HepG2 (cell line): ENCODE data around the gene CSNK1D. TPM values are rescaled to one million over a fixed set of nuclear protein-coding genes. Genes with fewer than 3 reads are reported as not detected.

ENCODE experiments used
- ATAC-seq: fragments of 200-7000 bp; cut with Tn5 transposase; 3 replicates; pipeline ENCODE4 v1.9.1; 2020; ENCODE audit warnings: mild to moderate bottlenecking, moderate library complexity
- BruUV-seq: library from RNA; stranded (reverse); fragments of 400-500 nt; replicated peaks from 2 replicates; lab custom pipeline; 2021; lab: Mats Ljungman, UMichigan
- CTCF ChIA-PET: fragments of 300-600 bp; formaldehyde crosslinking; extraction: SDS; loops from one replicate; lab custom pipeline; 2021; ENCODE audit warnings: low total read pairs, inconsistent platforms, low intra/inter-chr PET ratio; lab: Yijun Ruan, JAX
- POLR2A ChIA-PET: fragments of 350-600 bp; sonication (Branson Sonifier 250); formaldehyde crosslinking; loops from one replicate; lab custom pipeline; 2020; ENCODE audit warnings: antibody characterized with exemption, inconsistent platforms; lab: Yijun Ruan, JAX
- DNase-seq: peaks from one replicate; pipeline ENCODE4 v3.0.0-alpha.2; 2015; ENCODE audit warnings: low spot score
- FAIRE-seq: peaks from 3 replicates; lab custom pipeline; 2011; peaks lifted over from hg19 to GRCh38; lab: Jason Lieb, UNC
- H2AFZ ChIP-seq: one replicate; pipeline ENCODE4 v1.6.1; 2011; ENCODE audit warnings: low read length, inconsistent platforms
- H3K27ac ChIP-seq: fragments of 300-600 bp; 3 replicates; pipeline ENCODE4 v1.8.0; 2011; ENCODE audit warnings: mixed run types, mild to moderate bottlenecking, mixed read lengths, low read length, inconsistent platforms; ENCODE audit not compliant: insufficient read depth; ENCODE audit errors: extremely low read length
- H3K27me3 ChIP-seq, 2 experiments: fragments of 200-600 bp in 1 of 2; 2 replicates in 1 of 2; 3 replicates in 1 of 2; pipeline versions ENCODE4 v1.6.0 to v1.8.0; 2011; ENCODE audit warnings: low read length in 2 of 2, mild to moderate bottlenecking in 2 of 2, moderate library complexity in 2 of 2, inconsistent platforms in 1 of 2; ENCODE audit not compliant: insufficient read depth in 2 of 2, control insufficient read depth in 1 of 2
- H3K36me3 ChIP-seq, 2 experiments: fragments of 200-600 bp in 1 of 2; replicated peaks in 1 of 2; 2 replicates in 1 of 2; 3 replicates in 1 of 2; pipeline versions ENCODE4 v1.5.1 to v1.8.0; 2011; ENCODE audit warnings: low read length in 2 of 2, inconsistent platforms in 1 of 2; ENCODE audit not compliant: insufficient read depth in 2 of 2, control insufficient read depth in 1 of 2
- H3K4me1 ChIP-seq: 2 replicates; pipeline ENCODE4 v1.5.1; 2012; ENCODE audit warnings: low read length, inconsistent platforms; ENCODE audit not compliant: insufficient read depth
- H3K4me2 ChIP-seq: 2 replicates; pipeline ENCODE4 v1.6.0; 2011; ENCODE audit warnings: low read depth, low read length, inconsistent platforms
- H3K4me3 ChIP-seq, 3 experiments: fragments of 200-600 bp in 1 of 3; sonication (generic), shearing (Covaris generic) in 1 of 3; replicated peaks in 1 of 3; 2 replicates each; pipeline ENCODE4 v1.5.1; 2011 to 2016; ENCODE audit warnings: low read length in 3 of 3, inconsistent platforms in 2 of 3, low read depth in 2 of 3, mild to moderate bottlenecking in 2 of 3, control low read depth in 1 of 3, mixed read lengths in 1 of 3; ENCODE audit not compliant: insufficient read depth in 1 of 3
- H3K79me2 ChIP-seq: one replicate; pipeline ENCODE4 v1.6.1; 2011; ENCODE audit warnings: low read length, inconsistent platforms; ENCODE audit not compliant: insufficient read depth
- H3K9ac ChIP-seq: 2 replicates; pipeline ENCODE4 v1.6.0; 2011; ENCODE audit warnings: mild to moderate bottlenecking, low read depth, low read length, inconsistent platforms; ENCODE audit not compliant: insufficient read depth
- H3K9me3 ChIP-seq: 2 replicates; pipeline ENCODE4 v1.5.1; 2012; ENCODE audit warnings: mild to moderate bottlenecking, low read length
- H4K20me1 ChIP-seq: 2 replicates; pipeline ENCODE4 v1.6.0; 2011; ENCODE audit warnings: inconsistent platforms, mild to moderate bottlenecking, low read length, moderate library complexity; ENCODE audit not compliant: insufficient read depth
- CHCHD3 ChIP-seq: sonication (generic); formaldehyde crosslinking; IDR thresholded peaks from 2 replicates; pipeline ENCODE4 v1.8.0; 2022; ENCODE audit warnings: mild to moderate bottlenecking, missing genetic modification reagents, moderate library complexity
- ESRRA ChIP-seq: sonication (generic); formaldehyde crosslinking; IDR thresholded peaks from 2 replicates; pipeline ENCODE4 v1.5.1; 2020; ENCODE audit warnings: mild to moderate bottlenecking, low read depth, missing genetic modification reagents
- IRF1 ChIP-seq: sonication (generic); formaldehyde crosslinking; IDR thresholded peaks from 2 replicates; pipeline ENCODE4 v1.4.0; 2020; ENCODE audit warnings: low read depth, mild to moderate bottlenecking, missing genetic modification reagents
- JUND ChIP-seq: sonication (generic); formaldehyde crosslinking; IDR thresholded peaks from 2 replicates; pipeline ENCODE4 v1.8.0; 2022; ENCODE audit warnings: mild to moderate bottlenecking, missing genetic modification reagents
- MYC ChIP-seq: sonication (generic); formaldehyde crosslinking; IDR thresholded peaks from 2 replicates; pipeline ENCODE4 v1.9.0; 2021; ENCODE audit warnings: missing genetic modification reagents, borderline replicate concordance
- RBFOX2 ChIP-seq: fragments of 200-400 bp; formaldehyde crosslinking; IDR thresholded peaks from 2 replicates; pipeline ENCODE4 v1.6.1; 2017; ENCODE audit warnings: low read depth, mild to moderate bottlenecking, low read length
- SMAD9 ChIP-seq: sonication (generic); formaldehyde crosslinking; IDR thresholded peaks from 2 replicates; pipeline ENCODE4 v1.5.1; 2020; ENCODE audit warnings: mild to moderate bottlenecking, missing genetic modification reagents
- SRF ChIP-seq: IDR thresholded peaks from 2 replicates; pipeline ENCODE4 v1.6.1; 2011; ENCODE audit warnings: mild to moderate bottlenecking, low read depth, low read length, moderate library complexity
- SSRP1 ChIP-seq: IDR thresholded peaks from 2 replicates; pipeline ENCODE4 v1.6.1; 2016; ENCODE audit warnings: control low read depth
- ZNF691 ChIP-seq: sonication (generic); formaldehyde crosslinking; IDR thresholded peaks from 2 replicates; pipeline ENCODE4 v1.4.0; 2020; ENCODE audit warnings: missing genetic modification reagents, low read depth, mild to moderate bottlenecking, borderline replicate concordance
- WGBS: methylation state at CpG from one replicate; pipeline ENCODE4 v1.1.6; 2017; ENCODE audit warnings: low lambda C conversion rate; 5-methylcytosine and 5-hydroxymethylcytosine counted together
- in situ Hi-C: cut with HindIII; loops from 2 replicates; pipeline ENCODE4 v1.10.0; 2017; ENCODE audit warnings: low pct_unique_long_range_greater_than_20kb; ENCODE audit not compliant: extremely low pct_ligation_motif_present
- intact Hi-C: fragments of 100-400 bp; cut with micrococcal nuclease; formaldehyde crosslinking; loops from one replicate; pipeline ENCODE4 v1.10.0; 2022; ENCODE audit not compliant: unreplicated experiment
- polyA plus RNA-seq, 8 experiments: library from polyadenylated mRNA; depleted of rRNA in 3 of 8; stranded (reverse) in 7 of 8; unstranded in 1 of 8; fragments of >200 nt; fragmentation: Illumina TruSeq in 4 of 8; extraction: Trizol in 4 of 8; gene quantifications; 2 replicates each; pipeline versions ENCODE4 v1.2.1 to v1.2.3, GENCODE V29; 2011 to 2016; ENCODE audit warnings: low read depth in 4 of 8, missing spikeins in 1 of 8, mixed read lengths in 1 of 8; ENCODE audit not compliant: insufficient read depth in 1 of 8
- total RNA-seq, 5 experiments: library from RNA; depleted of rRNA; stranded (reverse); fragments of >200 nt; fragmentation: Illumina TruSeq; extraction: Trizol; gene quantifications; 2 replicates each; pipeline ENCODE4 v1.2.3, GENCODE V29; 2016; ENCODE audit warnings: low read depth in 1 of 5
- TF ChIP-seq, protein P1 (sequence below): sonication (generic); formaldehyde crosslinking; IDR thresholded peaks from 2 replicates; pipeline ENCODE4 v1.8.0; 2022; ENCODE audit warnings: missing genetic modification reagents, mild to moderate bottlenecking, moderate library complexity, borderline replicate concordance
- TF ChIP-seq, protein P2 (sequence below): sonication (generic); formaldehyde crosslinking; IDR thresholded peaks from 2 replicates; pipeline ENCODE4 v1.9.0; 2021; ENCODE audit warnings: missing genetic modification reagents, borderline replicate concordance

CSNK1D gene
- total and polyA plus RNA-seq, 2 of the 13 experiments (the other 11 are each of a cell fraction or from before 2014, with no cell fraction given), result 31.5 to 128 TPM

DNA sequence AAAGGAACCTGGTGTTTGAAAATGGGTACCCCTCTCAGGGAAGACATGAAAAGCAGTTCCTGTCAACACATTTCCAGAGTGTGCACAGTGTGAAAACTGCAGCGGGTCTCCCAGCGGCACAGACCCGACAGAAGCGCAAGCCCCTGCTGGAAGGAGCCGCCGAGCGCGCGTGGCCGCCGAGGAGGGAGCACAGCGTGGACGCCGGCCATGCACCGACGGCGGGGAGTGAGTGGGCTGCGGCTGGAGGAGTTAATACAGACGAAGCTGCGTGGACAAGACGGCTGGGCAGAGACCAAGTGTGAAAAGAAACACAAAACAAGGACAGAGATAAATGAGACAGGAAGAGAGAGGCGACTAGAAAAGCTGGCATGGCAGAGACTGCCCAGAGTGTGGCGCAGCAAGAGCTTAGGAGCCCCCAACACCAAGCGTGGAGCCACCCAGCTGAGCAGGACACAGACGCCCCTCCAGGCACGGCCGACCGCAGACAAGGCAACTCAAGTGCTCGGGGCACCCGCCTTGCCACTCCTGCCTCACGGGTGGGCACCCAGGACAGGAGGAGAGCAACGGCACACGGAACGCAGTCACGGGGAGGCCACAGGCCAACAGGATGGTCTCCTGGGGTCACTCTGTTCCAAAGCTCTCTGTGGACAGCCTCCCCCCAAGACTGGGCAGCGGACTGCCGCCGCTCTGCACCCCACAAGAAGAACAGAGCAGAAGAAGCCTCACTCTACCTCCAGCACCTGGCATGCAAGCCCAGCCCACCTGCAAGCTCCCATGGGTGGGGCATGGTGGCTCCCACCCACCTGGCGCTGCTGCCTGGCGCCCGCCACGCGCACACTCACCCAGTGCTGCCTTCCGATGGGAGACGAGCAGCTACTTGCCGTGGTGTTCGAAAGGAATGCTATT, 28.1 kb downstream of the CSNK1D start (continued):
- TF ChIP-seq MYC (CRISPR knock-in tag) (peak; percentile 31; the same call in 1 of the 2 replicates), CHCHD3 (CRISPR knock-in tag) (0 out of 2 replicates have a peak, but pooled peaks have one; percentile 12), RBFOX2 (peak; percentile 74), SSRP1 (CRISPR knock-in tag) (peak; percentile 59; the same call in 1 of the 2 replicates), ESRRA (no peak), JUND (CRISPR knock-in tag) (0 out of 2 replicates have a peak, but pooled peaks have one; percentile 4)

DNA sequence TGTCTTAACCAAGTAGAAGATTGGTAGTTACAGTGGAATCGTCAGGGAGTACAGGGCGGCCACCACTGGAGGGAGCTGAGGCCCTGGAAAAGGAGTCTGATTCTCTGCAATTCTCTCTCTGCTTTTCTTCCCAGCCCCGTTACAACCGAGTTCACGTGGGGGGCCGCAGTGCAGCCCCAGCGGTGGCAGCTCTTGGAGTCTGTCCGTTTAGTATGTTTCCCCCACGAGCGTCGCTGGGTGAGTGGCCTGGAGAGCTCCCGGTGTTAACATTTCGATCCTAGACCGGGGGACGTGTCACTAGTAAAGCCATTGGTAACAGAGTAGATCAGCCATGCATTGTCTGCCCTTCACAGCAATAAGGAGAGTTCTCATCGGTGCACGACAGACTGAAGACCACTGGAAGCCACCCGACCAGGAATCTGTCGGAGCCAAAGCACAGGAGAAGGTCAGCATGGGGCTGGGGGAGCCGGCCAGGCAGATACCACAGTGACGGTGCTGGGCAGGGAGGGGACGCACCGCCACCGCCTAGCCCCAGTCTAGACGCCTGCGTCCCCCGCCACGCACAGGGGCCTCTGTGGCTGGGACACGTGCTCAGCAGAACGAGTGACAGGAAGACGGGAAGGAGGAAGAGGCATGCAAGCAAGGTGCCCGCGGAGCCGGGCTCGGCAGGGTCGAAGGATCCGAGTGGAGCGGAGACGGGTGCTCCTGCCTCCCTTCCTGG, 28.9 kb downstream of the CSNK1D start:
- 94% methylated on average over 39 of the region's 39 CpGs for WGBS
- Histone ChIP-seq H3K36me3 (peaks cover 45 to 63% of the 10 kb centered on the region in 2 experiments), H2AFZ (no peak overlapping the region), H3K4me2 (no peak overlapping the region), H3K9ac (no peak overlapping the region), H3K9me3 (no peaks in the 10 kb centered on the region), H3K4me3 (no peak overlapping the region), H3K27ac (no peak overlapping the region), H3K4me1 (peaks cover 48% of the 10 kb centered on the region), H3K79me2 (no peaks in the 10 kb centered on the region), H4K20me1 (peaks cover 71% of the 10 kb centered on the region), H3K27me3 (no peaks in the 10 kb centered on the region)
- CTCF ChIA-PET, result interaction anchor here (1.9 kb wide), 1 partner anchor 77 kb away, joined by 13 read pairs; no protein-coding TSS in a partner anchor
- intact Hi-C loops, result loop anchor here (1.0 kb wide), 1 partner anchor 77 kb away; no protein-coding TSS in a partner anchor
- in situ Hi-C loops, result loop anchor here (5.0 kb wide), 1 partner anchor 78 kb away; no protein-coding TSS in a partner anchor
- DNase-seq (no peak), FAIRE-seq (peak; percentile 84), ATAC-seq (no peak)
- no TSS peak for BruUV-seq
- POLR2A ChIA-PET, result interaction anchor here (0.8 to 7.2 kb wide), 7 partner anchors 8 to 56 kb away, joined by 3 to 89 read pairs (median 5); partner anchors contain the start of gene CCDC57
- TF ChIP-seq, protein P1, sequence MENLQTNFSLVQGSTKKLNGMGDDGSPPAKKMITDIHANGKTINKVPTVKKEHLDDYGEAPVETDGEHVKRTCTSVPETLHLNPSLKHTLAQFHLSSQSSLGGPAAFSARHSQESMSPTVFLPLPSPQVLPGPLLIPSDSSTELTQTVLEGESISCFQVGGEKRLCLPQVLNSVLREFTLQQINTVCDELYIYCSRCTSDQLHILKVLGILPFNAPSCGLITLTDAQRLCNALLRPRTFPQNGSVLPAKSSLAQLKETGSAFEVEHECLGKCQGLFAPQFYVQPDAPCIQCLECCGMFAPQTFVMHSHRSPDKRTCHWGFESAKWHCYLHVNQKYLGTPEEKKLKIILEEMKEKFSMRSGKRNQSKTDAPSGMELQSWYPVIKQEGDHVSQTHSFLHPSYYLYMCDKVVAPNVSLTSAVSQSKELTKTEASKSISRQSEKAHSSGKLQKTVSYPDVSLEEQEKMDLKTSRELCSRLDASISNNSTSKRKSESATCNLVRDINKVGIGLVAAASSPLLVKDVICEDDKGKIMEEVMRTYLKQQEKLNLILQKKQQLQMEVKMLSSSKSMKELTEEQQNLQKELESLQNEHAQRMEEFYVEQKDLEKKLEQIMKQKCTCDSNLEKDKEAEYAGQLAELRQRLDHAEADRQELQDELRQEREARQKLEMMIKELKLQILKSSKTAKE (CRISPR knock-in tag), result no peak; the same call in 1 of the 2 replicates
- TF ChIP-seq ZNF691 (CRISPR knock-in tag) (no peak), SRF (no peak), IRF1 (0 out of 2 replicates have a peak, but pooled peaks have one; percentile 17), SMAD9 (CRISPR knock-in tag) (no peak)
- TF ChIP-seq, protein P2, sequence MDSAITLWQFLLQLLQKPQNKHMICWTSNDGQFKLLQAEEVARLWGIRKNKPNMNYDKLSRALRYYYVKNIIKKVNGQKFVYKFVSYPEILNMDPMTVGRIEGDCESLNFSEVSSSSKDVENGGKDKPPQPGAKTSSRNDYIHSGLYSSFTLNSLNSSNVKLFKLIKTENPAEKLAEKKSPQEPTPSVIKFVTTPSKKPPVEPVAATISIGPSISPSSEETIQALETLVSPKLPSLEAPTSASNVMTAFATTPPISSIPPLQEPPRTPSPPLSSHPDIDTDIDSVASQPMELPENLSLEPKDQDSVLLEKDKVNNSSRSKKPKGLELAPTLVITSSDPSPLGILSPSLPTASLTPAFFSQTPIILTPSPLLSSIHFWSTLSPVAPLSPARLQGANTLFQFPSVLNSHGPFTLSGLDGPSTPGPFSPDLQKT, result no peak
